ENCODE measurements around the gene RAB11FIP5. TPM values are rescaled to one million over a fixed set of nuclear protein-coding genes. Genes with fewer than 3 reads are reported as not detected.
"Not testable (repeated sequence)": the region's sequence is repeated elsewhere in the genome, so short reads cannot be mapped to it uniquely, and the experiment has no call there.

RAB11FIP5 gene
- total RNA-seq, 1 experiment from 2014 or later = 12.9 TPM

DNA sequence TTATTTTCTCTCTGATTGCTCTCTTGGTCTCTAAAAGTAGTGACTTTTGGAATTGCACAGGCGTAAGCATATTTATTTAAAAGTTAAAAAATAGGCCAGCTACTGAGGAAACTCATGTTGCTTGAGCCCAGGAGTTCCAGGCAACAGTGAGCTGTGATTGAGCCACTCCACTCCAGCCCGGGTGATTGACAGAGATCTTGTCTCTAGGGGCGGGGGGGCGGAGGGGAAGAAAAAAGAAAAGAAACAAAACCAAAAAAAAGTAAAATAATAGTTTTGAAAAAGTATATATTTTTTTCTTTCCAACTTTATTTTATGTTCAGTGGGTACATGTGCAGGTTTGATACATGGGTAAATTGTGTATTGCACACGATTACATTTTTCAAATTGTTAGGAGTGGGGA, 18.0 kb upstream of the RAB11FIP5 start:
- TF ChIP-seq, protein P1, sequence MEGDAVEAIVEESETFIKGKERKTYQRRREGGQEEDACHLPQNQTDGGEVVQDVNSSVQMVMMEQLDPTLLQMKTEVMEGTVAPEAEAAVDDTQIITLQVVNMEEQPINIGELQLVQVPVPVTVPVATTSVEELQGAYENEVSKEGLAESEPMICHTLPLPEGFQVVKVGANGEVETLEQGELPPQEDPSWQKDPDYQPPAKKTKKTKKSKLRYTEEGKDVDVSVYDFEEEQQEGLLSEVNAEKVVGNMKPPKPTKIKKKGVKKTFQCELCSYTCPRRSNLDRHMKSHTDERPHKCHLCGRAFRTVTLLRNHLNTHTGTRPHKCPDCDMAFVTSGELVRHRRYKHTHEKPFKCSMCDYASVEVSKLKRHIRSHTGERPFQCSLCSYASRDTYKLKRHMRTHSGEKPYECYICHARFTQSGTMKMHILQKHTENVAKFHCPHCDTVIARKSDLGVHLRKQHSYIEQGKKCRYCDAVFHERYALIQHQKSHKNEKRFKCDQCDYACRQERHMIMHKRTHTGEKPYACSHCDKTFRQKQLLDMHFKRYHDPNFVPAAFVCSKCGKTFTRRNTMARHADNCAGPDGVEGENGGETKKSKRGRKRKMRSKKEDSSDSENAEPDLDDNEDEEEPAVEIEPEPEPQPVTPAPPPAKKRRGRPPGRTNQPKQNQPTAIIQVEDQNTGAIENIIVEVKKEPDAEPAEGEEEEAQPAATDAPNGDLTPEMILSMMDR (conservative IDR thresholded peaks at IDR 0.05; ENCODE audit: low read depth, low read length) = no peak
- no peak for TF ChIP-seq EZH2 (IDR thresholded peaks at IDR 0.05; ENCODE audit: borderline replicate concordance, low read depth, low read length, poor library complexity, severe bottlenecking)
- peaks cover 2% of the 10 kb centered on the region for H3K27me3 ChIP-seq (replicated peaks; ENCODE audit: insufficient read depth, low read depth, low read length, poor library complexity)
- DNase-seq (ENCODE audit: low spot score) = no peak
- H3K27ac ChIP-seq (ENCODE audit: low read depth, low read length, poor library complexity, severe bottlenecking) = no peak overlapping the region
- no TSS peak for BruUV-seq (replicated peaks)
- no peaks in the 10 kb centered on the region for H3K36me3 ChIP-seq (ENCODE audit: insufficient read depth, low read length, poor library complexity, severe bottlenecking)
- intact Hi-C loops (cut with micrococcal nuclease; ENCODE audit: unreplicated experiment) = no loop called here
- ChIA-PET POLR2A (ENCODE audit: low non-redundant PET) (no interaction called here), CTCF (no interaction called here)
- no peaks in the 10 kb centered on the region for H3K4me1 ChIP-seq (ENCODE audit: insufficient read depth, low read length, poor library complexity, severe bottlenecking)
- no peak overlapping the region for H3K4me3 ChIP-seq (ENCODE audit: low read depth, low read length, poor library complexity, severe bottlenecking)
- H3K9me3 ChIP-seq (ENCODE audit: low read depth, low read length, poor library complexity, severe bottlenecking) = no peaks in the 10 kb centered on the region

- no TSS peak for BruUV-seq (replicated peaks)
- CTCF ChIA-PET = no interaction called here
- no peak for DNase-seq (ENCODE audit: low spot score)
- H3K9me3 ChIP-seq (ENCODE audit: low read depth, low read length, poor library complexity, severe bottlenecking) = no peaks in the 10 kb centered on the region
- H3K27ac ChIP-seq (ENCODE audit: low read depth, low read length, poor library complexity, severe bottlenecking) = no peak overlapping the region
- intact Hi-C loops (cut with micrococcal nuclease; ENCODE audit: unreplicated experiment) = no loop called here
- H3K36me3 ChIP-seq (ENCODE audit: insufficient read depth, low read length, poor library complexity, severe bottlenecking) = no peaks in the 10 kb centered on the region
- POLR2A ChIA-PET (ENCODE audit: low non-redundant PET) = no interaction called here
- no peaks in the 10 kb centered on the region for H3K4me1 ChIP-seq (ENCODE audit: insufficient read depth, low read length, poor library complexity, severe bottlenecking)
- TF ChIP-seq EZH2 (IDR thresholded peaks at IDR 0.05; ENCODE audit: borderline replicate concordance, low read depth, low read length, poor library complexity, severe bottlenecking) = no peak
- TF ChIP-seq, protein P1 (conservative IDR thresholded peaks at IDR 0.05; ENCODE audit: low read depth, low read length) = no peak
- peaks cover 2% of the 10 kb centered on the region for H3K27me3 ChIP-seq (replicated peaks; ENCODE audit: insufficient read depth, low read depth, low read length, poor library complexity)
- H3K4me3 ChIP-seq (ENCODE audit: low read depth, low read length, poor library complexity, severe bottlenecking) = no peak overlapping the region
Observed at GRCh38 chr2:73128841-73129535, 16.2 kb upstream of the RAB11FIP5 start.

DNA sequence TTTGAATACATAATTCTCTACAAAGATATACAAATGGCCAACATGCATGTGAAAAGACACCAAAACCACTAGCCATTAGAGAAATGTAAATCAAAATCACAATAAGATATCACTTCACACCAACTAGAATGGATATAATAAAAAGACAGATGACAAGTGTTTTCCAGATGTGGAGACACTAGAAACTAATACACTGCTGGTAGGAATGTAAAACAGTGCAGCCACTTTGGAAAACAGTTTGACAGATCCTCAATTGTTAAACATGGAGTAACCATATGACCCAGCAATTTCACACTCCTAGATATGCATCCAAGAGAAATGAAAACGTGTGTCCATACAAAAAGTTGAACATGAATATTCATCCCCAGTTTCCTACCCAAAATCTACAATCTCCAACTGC, 9.8 kb upstream of the RAB11FIP5 start:
- H3K9me3 ChIP-seq (ENCODE audit: low read depth, low read length, poor library complexity, severe bottlenecking) = no peaks in the 10 kb centered on the region
- no peak overlapping the region for H3K4me3 ChIP-seq (ENCODE audit: low read depth, low read length, poor library complexity, severe bottlenecking)
- no peaks in the 10 kb centered on the region for H3K36me3 ChIP-seq (ENCODE audit: insufficient read depth, low read length, poor library complexity, severe bottlenecking)
- POLR2A ChIA-PET (ENCODE audit: low non-redundant PET) = no interaction called here
- no peak for DNase-seq (ENCODE audit: low spot score)
- CTCF ChIA-PET = no interaction called here
- intact Hi-C loops (cut with micrococcal nuclease; ENCODE audit: unreplicated experiment) = no loop called here
- no peak overlapping the region for H3K27ac ChIP-seq (ENCODE audit: low read depth, low read length, poor library complexity, severe bottlenecking)
- no TSS peak for BruUV-seq (replicated peaks)
- no peak for TF ChIP-seq EZH2 (IDR thresholded peaks at IDR 0.05; ENCODE audit: borderline replicate concordance, low read depth, low read length, poor library complexity, severe bottlenecking)
- TF ChIP-seq, protein P1 (conservative IDR thresholded peaks at IDR 0.05; ENCODE audit: low read depth, low read length) = no peak
- H3K27me3 ChIP-seq (replicated peaks; ENCODE audit: insufficient read depth, low read depth, low read length, poor library complexity) = no peaks in the 10 kb centered on the region
- H3K4me1 ChIP-seq (ENCODE audit: insufficient read depth, low read length, poor library complexity, severe bottlenecking) = no peaks in the 10 kb centered on the region

GRCh38 chr2:73119611-73120239, 7.0 kb upstream of the RAB11FIP5 start:
- DNase-seq (ENCODE audit: low spot score); H3K36me3 ChIP-seq (ENCODE audit: insufficient read depth, low read length, poor library complexity, severe bottlenecking); CTCF ChIA-PET; H3K27ac ChIP-seq (ENCODE audit: low read depth, low read length, poor library complexity, severe bottlenecking); intact Hi-C loops (cut with micrococcal nuclease; ENCODE audit: unreplicated experiment); BruUV-seq (replicated peaks); H3K4me1 ChIP-seq (ENCODE audit: insufficient read depth, low read length, poor library complexity, severe bottlenecking); H3K27me3 ChIP-seq (replicated peaks; ENCODE audit: insufficient read depth, low read depth, low read length, poor library complexity); H3K9me3 ChIP-seq (ENCODE audit: low read depth, low read length, poor library complexity, severe bottlenecking); H3K4me3 ChIP-seq (ENCODE audit: low read depth, low read length, poor library complexity, severe bottlenecking); POLR2A ChIA-PET (ENCODE audit: low non-redundant PET): not testable (repeated sequence)
